ENCODE data around the gene PIK3AP1. TPM values are rescaled to one million over a fixed set of nuclear protein-coding genes. Genes with fewer than 3 reads are reported as not detected.
"Not testable (repeated sequence)": the region's sequence is repeated elsewhere in the genome, so short reads cannot be mapped to it uniquely, and the experiment has no call there.

PIK3AP1 gene
- total RNA-seq, 1 donor from 2014 or later, result not detected

DNA sequence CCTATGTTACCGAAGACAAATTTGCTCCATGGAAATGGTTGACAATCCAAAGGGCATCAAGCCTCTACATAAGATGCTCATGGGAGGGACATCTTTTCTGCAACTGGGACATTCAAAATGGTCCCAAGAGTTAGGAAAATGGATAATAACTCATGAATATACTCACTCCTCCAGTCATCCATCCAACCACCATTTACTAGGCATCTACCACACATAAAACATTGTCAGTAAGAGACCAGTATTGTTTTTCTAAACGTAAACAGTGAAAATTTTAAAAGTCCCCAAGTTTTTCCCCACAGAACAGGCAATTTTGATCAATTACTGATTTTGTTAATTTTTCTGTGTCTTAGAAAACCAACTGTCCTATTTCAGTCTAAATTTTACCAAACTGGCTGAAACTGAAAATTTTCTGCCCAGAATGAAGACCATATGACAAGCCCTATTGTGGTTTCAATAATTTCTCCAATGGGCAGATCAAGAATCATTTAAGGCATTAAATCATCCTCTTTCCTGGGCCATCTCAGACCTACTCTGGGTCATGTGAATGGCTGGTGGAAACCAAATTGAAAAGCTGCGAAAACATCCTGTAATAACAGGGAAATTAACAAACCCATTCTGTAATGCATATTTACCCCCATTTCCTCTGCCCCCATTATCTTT, 24.2 kb downstream of the PIK3AP1 start:
- DNase-seq, result no peak

DNA sequence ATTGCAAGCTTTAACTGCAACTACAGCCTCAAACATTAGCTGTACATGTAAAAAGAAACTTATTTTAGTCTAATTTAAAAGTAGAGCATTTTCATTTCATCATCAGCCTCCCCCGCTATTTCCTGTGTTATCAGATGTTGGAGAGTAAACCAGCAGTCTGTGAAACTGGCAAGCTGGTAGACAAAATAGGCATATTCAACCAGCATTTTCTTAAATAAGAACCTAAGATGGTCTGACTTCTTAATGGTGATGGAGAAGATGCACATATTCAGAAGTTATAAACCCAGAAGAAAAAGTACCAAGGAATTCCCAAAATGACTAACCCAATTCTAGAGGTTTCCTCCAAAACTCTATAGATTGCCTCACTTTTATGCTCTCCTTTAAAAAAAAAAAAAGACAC, 24.9 kb downstream of the PIK3AP1 start:
- no peak for DNase-seq

DNA sequence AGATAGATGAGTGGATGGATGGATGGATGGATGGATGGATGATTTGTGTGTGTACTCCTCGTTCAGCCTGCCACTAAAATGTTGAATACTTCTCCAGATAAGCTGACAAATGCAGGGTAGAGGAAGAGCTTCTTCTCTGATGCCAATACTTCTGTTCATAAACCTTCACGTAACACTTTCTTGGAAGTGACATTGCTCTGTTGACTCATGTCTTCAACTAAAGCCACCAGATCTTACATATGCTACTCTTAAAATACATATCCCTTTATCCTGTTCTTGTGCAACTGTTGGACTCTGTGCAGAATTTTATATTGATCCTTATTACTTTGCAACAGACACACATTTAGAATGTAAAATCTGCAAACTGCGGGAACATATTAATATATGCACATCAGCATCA, 26.9 kb downstream of the PIK3AP1 start:
- DNase-seq, result no peak

DNA sequence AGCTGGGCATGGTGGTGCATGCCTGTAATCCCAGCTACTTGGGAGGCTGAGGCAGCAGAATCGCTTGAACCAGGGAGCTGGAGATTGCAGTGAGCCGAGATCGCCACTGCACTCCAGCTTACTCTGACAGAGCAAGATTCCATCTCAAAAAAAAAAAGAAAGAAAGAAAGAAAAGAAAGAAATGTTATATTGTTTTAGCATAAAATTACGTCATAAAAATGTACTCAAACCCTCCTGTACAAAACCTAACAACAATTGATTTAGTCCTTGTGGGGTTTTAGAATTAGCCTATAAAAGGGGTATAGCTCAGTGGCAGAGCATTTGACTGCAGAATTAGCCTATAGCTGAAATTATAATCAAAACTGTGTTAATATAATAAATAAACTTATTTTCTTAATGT, 27.9 kb downstream of the PIK3AP1 start:
- DNase-seq, result no peak

DNA sequence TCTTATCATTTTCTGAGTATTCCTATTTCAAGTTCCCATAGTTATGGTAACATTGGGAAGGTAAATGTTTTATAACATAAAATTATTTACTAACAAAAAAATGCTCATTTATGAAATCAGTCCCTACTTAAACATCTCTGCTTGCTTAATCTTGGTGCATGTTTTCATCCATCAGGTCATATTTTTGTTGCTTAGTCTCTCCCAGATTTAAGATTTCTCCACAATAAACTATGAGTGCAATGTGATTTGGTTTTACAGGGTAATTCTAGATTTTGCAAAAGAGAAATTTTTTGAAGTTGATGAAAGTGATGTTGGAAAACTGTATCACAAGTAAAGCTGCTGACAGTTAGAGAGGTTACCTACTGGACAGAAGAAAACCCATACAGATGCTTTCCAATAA, 28.6 kb downstream of the PIK3AP1 start:
- DNase-seq, result no peak

DNA sequence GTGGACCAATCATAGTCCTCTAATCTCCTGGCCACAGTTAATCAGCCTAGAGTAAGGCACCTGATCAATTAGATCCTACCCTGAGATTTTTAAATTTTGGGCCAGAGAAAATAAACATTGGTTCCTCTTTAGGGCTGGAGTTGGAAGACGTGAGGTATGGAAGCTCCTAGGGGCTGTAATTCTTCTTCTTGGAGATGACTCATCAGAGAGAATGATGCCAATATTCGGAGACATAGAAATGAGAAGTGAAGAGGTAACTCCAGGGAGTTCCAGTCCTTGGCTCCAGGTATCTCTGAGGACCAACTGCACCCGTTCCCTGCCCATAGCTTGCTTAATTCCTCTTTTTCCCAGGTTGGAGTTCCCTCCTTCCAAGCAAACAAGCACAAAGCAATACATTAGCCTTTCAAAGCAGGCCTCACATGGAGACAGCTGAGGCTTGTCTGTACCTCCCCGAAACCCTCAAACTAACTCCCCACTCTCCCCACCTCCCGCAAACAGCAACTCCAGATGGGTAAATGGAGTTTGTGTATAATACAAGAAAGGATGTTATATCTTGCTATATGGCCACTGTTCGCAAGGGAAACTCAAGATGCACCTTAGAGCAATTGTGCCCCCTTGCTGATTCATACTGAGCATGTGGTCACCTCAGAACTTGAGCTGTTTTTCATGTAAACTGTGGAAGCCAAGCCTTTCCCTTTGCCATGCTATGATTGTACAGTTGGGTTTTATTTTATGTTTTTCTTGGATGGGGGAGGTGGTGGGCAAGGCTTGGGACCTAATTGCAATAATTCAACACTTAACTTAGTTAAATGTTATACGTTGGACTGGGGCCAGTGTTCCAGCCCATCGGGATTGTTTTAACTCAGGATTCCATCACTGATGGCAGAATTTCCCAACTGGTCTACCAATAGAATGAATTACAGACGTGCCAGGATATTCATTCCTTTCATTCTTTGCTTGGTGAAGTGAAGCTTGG, 29.3 kb downstream of the PIK3AP1 start:
- DNase-seq, result no peak

DNA sequence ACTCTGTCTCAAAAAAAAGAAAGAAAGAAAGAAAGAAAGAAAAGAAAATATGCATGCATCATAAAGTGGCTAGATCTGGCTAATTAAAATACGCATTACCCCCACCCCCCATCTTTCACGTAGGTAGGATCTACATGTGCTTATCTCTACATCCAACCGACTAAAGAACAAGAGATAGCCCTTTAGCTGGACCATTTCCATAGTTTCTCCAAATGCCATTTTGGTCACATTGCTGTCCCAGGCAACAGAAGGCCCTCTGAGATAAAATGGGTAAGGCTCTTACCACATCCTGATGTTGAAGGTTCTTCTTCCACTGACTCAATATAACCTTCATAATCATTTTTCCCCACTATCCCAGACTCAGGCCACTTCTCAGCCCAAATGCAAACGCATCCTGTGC, 31.5 kb downstream of the PIK3AP1 start:
- no peak for DNase-seq

DNA sequence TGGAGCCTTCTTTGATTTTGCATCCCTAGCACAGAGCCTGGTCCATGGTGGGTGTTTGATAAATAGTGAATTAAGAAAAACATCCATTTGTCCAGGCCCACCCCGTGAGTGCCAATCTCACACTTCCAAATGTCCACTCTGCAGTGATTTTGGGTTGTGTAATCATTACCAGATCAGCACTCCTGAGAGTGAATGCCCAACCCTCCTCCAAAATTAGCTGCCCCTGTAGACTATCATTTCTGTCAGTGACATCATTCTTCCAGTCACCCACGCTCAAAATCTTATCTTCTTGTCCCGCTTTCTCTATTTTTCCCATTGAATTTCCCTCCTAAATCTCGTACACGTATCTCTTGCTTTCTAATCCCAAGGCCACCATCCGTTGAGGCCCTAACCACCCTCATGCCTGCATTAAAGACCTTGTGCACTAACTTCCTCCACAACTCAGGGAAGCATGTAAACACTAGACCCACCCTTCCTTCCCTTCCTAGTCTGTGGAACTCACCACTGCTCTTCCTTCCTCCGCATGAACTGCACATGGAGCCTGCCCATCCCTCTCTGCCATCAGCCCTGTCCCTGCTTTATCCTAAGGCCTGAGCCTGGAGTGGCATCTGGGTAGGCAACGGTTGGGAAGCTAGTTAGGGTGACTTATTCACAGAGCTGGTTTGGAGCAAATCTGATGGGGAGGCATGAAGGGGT, 32.8 kb downstream of the PIK3AP1 start:
- DNase-seq, result no peak

DNA sequence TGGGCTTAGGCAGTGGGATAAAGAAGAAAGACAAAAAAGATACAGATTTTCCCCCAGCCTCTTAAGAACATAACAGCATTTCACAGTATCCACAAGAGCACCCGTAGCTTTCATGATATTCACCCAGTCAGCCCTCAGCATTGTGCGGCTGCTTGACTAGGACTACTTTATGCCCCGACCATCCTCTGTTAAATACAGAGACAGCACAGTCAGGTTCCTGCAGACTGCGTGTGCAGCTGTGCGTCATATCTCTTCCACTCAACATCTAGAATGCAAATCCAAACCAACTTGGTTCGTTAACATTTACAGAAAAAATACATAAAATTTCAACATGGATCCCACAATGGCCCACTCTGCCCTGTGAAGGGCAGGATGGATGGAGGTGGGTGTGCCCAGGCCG, 33.8 kb downstream of the PIK3AP1 start:
- no peak for DNase-seq

DNA sequence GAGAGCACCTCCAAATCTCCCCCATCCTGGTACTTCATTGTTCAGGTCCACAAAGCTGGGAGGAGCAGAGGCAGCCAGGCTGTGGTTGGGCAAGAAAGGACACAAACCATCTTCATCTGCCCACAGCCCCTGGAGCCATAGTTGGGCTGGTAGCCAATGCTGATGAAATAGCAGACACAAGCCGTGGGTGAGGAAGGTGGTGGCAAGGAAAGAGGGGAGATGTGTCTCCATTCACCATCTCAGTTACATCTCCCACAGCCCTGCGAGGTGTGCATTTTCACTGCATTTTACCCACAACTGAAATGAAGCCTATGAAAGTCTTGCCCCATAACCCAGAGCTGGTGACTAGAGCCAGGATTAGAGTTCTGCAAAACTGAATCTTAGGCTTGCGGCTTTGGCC, 35.0 kb downstream of the PIK3AP1 start:
- DNase-seq, result no peak

DNA sequence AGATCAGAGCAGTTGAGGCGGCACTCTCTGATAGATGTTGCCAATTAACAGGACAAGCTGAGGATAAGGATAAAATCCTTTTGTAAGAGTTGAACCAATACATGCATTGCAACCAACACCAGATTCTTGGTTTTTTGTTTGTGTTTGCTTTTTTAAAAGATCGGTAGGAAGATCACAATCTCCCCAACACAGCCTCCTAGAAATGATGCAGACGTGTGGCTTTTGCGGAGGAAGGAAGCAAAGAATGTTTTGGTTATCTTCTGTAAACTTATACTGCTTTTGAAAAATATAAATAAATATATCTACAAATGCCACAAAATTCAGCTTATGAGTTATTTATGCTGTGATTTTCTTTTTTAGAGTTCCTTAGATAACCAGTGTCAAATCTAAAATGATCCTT, 35.5 kb downstream of the PIK3AP1 start:
- no peak for DNase-seq

DNA sequence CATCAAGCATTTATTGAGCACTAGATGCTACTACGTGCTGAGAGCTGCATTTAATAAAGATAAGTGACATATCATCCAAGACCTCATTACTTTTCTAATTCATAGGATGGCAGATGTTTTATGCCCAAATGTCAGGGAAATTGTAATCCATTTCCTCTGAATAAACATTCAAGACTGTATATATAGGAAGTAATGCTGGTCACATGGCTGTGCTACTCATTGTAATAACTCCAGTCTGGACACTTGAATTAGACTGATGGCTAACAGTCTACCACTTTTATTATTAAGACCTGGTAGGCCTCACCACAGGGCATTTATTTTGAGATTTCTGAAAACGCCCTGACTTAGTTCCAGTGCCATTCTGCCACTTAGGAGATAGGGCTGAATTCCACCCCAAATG, 36.6 kb downstream of the PIK3AP1 start:
- peak; percentile 6 for DNase-seq

DNA sequence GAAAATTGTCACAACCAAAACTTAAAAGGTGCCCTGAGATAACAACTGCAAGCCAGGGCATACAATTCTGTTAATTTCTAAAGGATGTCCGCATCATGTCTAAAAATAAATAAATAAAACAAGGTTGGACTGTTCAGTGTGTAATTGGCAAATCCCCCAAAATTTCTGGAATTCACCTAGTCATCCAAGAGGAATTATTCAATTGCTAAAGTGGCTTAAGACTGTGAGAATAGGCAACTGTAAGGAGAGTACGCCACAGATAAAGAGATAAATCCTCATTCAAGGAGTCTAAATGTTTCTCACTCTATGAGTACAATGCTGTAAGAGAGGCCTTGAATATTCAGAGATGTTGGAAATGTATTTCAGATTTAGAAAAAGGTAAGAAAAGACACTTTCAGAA, 37.2 kb downstream of the PIK3AP1 start:
- DNase-seq, result no peak

DNA sequence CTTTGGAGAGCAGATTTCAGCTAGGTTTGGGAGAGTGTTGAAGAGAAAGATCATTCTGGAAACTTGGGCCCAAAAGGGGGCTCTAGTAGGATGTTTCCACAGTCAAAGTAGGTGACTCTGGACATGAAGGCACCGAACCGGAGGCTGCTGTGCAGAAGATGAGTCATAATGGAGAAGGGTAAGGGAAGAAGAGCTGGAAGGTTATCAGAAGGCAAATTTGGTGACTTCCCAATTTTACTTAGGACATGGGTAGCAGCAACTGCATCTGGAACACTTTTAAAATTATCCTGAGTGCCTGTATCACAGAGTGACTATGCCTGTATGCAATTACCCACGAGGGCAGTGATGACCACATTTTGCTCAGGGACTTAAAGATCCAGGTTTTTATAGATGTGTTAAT, 38.8 kb downstream of the PIK3AP1 start:
- DNase-seq, result no peak

DNA sequence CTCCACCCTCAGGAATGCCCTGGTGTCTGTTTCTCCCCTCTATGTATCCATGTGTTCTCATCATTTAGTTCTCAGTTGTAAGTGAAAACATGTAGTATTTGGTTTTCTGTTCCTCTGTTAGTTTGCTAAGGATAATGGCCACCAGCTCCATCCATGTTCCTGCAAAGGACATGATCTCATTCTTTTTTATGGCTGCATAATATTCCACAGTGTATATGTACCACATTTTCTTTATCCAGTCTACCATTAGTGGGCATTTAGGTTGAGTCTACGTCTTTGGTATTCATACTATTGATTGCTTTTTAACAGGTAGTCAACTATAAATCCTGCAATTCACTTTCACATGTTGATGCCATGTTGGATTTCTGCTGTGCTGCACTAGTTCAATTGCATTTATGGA, 39.9 kb downstream of the PIK3AP1 start:
- not testable (repeated sequence) for DNase-seq

DNA sequence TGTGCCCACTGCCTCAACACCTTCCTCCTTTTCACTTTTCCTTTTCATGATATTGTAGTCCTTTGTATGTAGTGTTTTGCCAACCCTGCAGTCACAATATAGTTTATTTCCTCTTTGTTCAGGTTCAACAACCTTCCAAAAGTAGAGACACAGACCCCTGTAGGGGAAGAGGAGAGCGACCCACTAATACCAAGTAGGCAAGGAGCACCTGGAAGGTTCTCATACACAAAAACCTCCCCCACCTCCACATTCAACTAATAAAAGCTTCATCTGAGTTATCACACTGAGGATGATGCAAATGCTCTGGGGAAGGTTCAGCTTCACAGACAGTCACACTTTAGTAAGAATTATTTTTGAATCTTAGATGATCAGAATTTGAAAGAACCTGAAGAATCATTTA, 41.6 kb downstream of the PIK3AP1 start:
- no peak for DNase-seq

DNA sequence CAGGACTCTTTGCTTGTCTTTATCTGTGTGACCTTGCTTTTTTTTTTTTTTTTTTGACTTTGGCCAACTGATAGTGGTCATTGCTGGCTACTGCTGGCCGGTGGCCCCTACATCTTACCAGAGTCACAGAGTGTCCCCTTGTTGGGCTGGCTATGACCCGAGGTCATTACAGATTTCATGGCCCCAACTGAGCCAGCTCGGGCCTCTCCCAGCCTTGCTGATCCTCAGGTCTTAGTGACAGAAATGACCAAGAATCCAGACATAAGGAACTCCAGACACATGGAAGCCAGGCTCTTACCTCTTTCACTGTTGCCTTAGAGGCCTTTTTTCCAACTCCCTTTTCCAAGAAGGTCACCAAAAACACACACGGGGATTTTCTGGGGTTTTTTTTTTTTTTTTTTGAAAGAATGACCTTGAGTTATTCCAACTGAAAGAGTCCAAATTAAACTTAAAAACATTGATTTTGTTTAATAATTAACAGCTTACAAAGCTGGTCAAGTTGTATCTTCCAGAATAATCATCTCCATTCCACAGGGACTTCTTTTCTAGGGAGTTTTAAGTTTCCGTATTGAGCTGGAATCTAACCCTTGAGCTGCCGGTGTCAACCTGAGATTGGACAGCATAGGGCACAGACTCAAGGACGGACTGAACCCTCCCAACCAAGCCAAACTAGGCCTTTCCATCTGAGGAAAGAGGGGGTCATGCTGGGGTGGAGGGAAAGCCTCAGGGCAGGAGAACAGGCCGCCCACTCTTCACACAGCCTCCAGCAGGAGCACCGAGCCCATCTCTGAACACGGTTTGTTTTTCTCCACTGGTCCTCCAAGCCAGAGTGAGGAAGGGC, 43.8 kb downstream of the PIK3AP1 start:
- no peak for DNase-seq

DNA sequence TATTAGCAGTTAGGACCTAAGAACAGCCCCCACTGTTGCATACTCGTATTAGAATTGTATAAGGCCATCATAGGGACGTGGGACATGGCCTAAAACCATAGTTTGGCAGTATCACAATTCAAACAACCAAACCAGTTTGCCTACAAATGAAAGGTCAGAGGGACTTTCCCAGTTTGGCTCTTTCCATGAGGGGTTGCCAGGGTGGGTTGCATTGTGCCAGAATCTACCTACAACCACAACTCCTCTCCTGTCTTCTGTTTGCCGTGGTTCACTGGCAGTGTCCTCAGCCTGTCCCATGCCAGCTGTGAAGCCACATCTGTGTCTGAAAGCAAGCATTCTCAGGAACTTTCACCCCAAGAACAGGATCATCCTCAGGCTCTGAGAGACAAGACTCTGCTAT, 44.5 kb downstream of the PIK3AP1 start:
- no peak for DNase-seq

DNA sequence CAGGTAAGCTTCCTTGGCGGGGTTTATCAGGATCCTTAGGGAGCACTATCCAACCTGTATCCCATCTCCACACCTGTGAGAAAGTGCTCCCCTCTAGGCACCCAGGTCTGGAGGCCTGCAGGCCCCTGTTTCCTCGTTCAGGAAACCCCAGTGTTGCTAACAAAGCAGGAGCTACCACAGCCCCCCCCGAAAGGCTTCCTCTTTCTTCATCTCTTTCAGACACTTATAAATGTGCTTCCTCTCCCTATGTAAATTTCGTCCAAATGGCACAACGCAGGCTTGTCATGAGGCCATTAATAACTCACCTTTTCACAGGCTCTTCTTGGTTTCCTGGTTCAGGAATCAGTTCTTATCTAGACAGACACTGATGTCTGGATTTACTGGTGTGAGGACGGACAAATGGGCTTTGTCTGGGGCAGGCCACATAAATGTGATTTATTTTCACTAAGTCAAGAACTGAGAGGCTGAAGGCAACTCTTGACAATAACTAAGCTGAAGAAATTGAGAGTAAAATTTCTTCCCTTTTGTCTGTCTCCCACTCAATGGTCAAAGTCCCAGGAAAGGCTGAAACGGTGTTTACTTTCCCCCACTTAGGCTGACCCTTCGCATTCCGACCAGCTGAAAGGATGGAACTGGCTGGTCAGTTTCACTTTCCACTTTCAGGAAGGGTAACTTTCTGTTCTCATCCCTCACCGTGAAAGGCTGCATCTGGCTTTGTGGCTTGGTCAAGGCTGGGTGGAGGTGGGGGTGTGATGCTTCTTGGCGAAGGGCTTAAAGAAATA, 46.8 kb downstream of the PIK3AP1 start:
- no peak for DNase-seq

DNA sequence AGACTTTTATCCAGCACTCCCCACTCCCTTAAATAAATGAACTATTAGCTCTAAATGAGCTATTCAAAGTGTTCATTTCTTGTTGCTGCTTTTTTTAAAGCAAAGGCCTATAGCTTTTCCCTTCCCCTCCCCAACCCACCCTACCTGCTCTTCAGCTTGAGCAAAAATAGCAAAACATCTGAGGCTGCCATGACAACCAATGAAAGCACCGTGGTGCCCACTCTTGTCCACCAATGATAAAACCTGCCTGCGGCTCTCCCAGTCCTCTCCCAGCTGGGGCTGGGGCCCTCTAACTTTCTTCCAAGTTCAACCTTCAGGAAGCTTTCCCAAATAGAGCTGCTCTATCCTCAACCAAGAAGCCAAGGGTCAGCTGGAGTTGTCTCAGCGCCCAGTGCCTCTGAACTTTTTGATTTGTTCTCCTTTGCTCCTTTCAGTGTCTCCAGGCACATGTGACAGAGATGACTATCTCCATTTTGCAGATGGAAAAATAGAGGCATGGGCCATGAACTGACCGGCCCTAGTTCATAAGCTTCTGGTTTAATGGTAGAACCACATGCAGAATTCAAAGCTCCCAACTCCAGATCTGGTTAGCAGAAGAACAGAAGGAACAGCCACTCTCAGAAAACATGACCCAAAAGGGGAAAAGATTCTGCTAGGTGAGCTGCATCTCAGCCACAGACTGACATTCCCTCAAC, 47.7 kb downstream of the PIK3AP1 start:
- no peak for DNase-seq
